Activated T-helper 17 cell treated with anti-CD3 and anti-CD28 coated beads, Interleukin-2, amount 50 U/mL, for 72 hours (primary cell): ENCODE data around the gene TXNRD3. TPM values are rescaled to one million over a fixed set of nuclear protein-coding genes. Genes with fewer than 3 reads are reported as not detected.
A peak's percentile ranks its signal among the peaks of the same experiment; 100 is the strongest.
"Not testable (repeated sequence)": the region's sequence is repeated elsewhere in the genome, so short reads cannot be mapped to it uniquely, and the experiment has no call there.

Source experiments
- ATAC-seq: fragments of 150-1000 bp; cut with Tn5 transposase; replicated peaks from 2 replicates; pipeline ENCODE4 v1.10.0; 2021; ENCODE audit warnings: mild to moderate bottlenecking, moderate library complexity
- H3K27ac Mint-ChIP-seq: one replicate; pipeline ENCODE4 v1.8.0; 2022; ENCODE audit warnings: mixed read lengths
- H3K27me3 Mint-ChIP-seq: one replicate; pipeline ENCODE4 v1.8.0; 2022; ENCODE audit warnings: mixed read lengths
- H3K36me3 Mint-ChIP-seq: one replicate; pipeline ENCODE4 v1.8.0; 2022; ENCODE audit warnings: low read depth, mild to moderate bottlenecking, mixed read lengths
- H3K4me1 Mint-ChIP-seq: one replicate; pipeline ENCODE4 v1.8.0; 2022; ENCODE audit warnings: mixed read lengths
- H3K4me3 Mint-ChIP-seq: one replicate; pipeline ENCODE4 v1.8.0; 2022; ENCODE audit warnings: mild to moderate bottlenecking, mixed read lengths
- H3K9me3 Mint-ChIP-seq: one replicate; pipeline ENCODE4 v1.8.0; 2022; ENCODE audit warnings: mixed read lengths
- total RNA-seq, 2 donors: library from RNA; stranded (reverse); gene quantifications; one replicate each; pipeline ENCODE4 v1.2.3, GENCODE V29; 2022

Gene TXNRD3
- total RNA-seq, 2 donors from 2014 or later: 0.98 to 1.3 TPM

GRCh38 chr3:126609909-126610308 is 45.0 kb downstream of the TXNRD3 start:
- Mint-ChIP-seq H3K9me3 (no peaks in the 10 kb centered on the region), H3K4me1 (no peaks in the 10 kb centered on the region), H3K27ac (no peak overlapping the region), H3K27me3 (peaks cover 3% of the 10 kb centered on the region), H3K36me3 (no peaks in the 10 kb centered on the region), H3K4me3 (no peak overlapping the region)
- ATAC-seq: no peak

- peak; percentile 90 for ATAC-seq
- H3K4me1 Mint-ChIP-seq: no peaks in the 10 kb centered on the region
- no peaks in the 10 kb centered on the region for H3K9me3 Mint-ChIP-seq
- no peaks in the 10 kb centered on the region for H3K36me3 Mint-ChIP-seq
- peaks cover 16% of the 10 kb centered on the region for H3K27me3 Mint-ChIP-seq
- no peak overlapping the region for H3K4me3 Mint-ChIP-seq
- no peak overlapping the region for H3K27ac Mint-ChIP-seq
Measured at GRCh38 chr3:126607214-126607908, 47.6 kb downstream of the TXNRD3 start.

DNA sequence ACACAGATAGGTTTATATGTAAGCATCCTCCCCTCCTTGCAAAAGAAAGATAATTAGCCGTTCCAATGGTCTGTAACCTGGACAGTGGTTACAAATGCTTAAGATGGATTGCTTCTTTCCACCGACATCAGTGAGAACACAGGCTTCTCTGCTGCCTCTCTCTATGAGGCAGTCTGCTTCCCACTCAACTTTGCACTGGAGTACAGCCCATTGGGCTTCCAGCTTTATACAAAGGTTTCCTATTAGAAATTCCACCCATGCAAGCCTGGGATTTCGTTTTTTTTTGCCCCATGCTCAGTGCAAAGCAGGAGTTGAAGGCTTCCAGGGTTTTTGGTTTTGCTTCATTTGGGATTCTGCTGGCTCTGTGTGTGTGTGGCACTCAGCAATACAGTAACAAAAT is 48.9 kb downstream of the TXNRD3 start:
- no peaks in the 10 kb centered on the region for H3K4me1 Mint-ChIP-seq
- no peaks in the 10 kb centered on the region for H3K36me3 Mint-ChIP-seq
- H3K27me3 Mint-ChIP-seq: peaks cover 23% of the 10 kb centered on the region
- ATAC-seq: no peak
- H3K4me3 Mint-ChIP-seq: no peak overlapping the region
- no peak overlapping the region for H3K27ac Mint-ChIP-seq
- H3K9me3 Mint-ChIP-seq: no peaks in the 10 kb centered on the region

- peaks cover 27% of the 10 kb centered on the region for H3K27me3 Mint-ChIP-seq
- no peak overlapping the region for H3K4me3 Mint-ChIP-seq
- ATAC-seq: no peak
- H3K27ac Mint-ChIP-seq: no peak overlapping the region
- H3K4me1 Mint-ChIP-seq: no peaks in the 10 kb centered on the region
- H3K36me3 Mint-ChIP-seq: no peaks in the 10 kb centered on the region
- no peaks in the 10 kb centered on the region for H3K9me3 Mint-ChIP-seq
Measured at GRCh38 chr3:126604691-126605090, 50.2 kb downstream of the TXNRD3 start.

GRCh38 chr3:126599101-126599500 is 55.8 kb downstream of the TXNRD3 start:
- no peaks in the 10 kb centered on the region for H3K9me3 Mint-ChIP-seq
- H3K4me3 Mint-ChIP-seq: no peak overlapping the region
- H3K27me3 Mint-ChIP-seq: peaks cover 26% of the 10 kb centered on the region
- ATAC-seq: no peak
- H3K27ac Mint-ChIP-seq: no peak overlapping the region
- no peaks in the 10 kb centered on the region for H3K36me3 Mint-ChIP-seq
- H3K4me1 Mint-ChIP-seq: no peaks in the 10 kb centered on the region

GRCh38 chr3:126595479-126595878 is 59.4 kb downstream of the TXNRD3 start:
- Mint-ChIP-seq H3K27me3 (peaks cover 22% of the 10 kb centered on the region), H3K9me3 (peaks cover 10% of the 10 kb centered on the region)
- not testable (repeated sequence) for H3K36me3 Mint-ChIP-seq

GRCh38 chr3:126591515-126591914 is 63.4 kb downstream of the TXNRD3 start:
- H3K4me1 Mint-ChIP-seq, H3K27ac Mint-ChIP-seq, ATAC-seq, H3K4me3 Mint-ChIP-seq, H3K36me3 Mint-ChIP-seq: not testable (repeated sequence)
- Mint-ChIP-seq H3K27me3 (peaks cover 25% of the 10 kb centered on the region), H3K9me3 (peaks cover 13% of the 10 kb centered on the region)

More at GRCh38 chr3:126595479-126595878, 59.4 kb downstream of the TXNRD3 start:
- H3K27ac Mint-ChIP-seq, H3K4me1 Mint-ChIP-seq, H3K4me3 Mint-ChIP-seq, ATAC-seq: not testable (repeated sequence)

DNA sequence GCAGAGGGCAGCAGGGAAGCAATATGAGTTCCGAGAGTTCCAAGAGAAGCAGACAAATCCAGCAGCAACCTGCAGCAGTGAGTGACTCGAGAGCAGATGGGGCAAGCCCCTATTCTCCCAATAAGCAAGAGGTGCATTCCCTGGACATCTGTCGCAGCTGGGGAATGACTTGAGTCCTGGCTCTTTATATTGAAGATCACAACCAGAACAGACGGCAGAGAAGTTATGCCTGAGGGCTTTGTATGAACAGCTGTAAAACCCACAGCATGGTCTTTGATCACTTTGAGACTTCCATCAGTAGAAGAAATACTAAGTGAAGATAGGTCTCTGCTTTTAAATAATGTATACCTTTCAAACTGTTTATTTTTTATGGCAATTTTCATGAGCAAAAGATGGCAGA is 72.6 kb downstream of the TXNRD3 start:
- Mint-ChIP-seq H3K36me3 (no peaks in the 10 kb centered on the region), H3K4me1 (no peaks in the 10 kb centered on the region), H3K27me3 (peaks cover 16% of the 10 kb centered on the region), H3K4me3 (no peak overlapping the region), H3K27ac (no peak overlapping the region), H3K9me3 (no peaks in the 10 kb centered on the region)
- ATAC-seq: no peak

GRCh38 chr3:126581569-126581968 is 73.4 kb downstream of the TXNRD3 start:
- Mint-ChIP-seq H3K27ac (no peak overlapping the region), H3K4me3 (no peak overlapping the region), H3K27me3 (peaks cover 20% of the 10 kb centered on the region), H3K4me1 (no peaks in the 10 kb centered on the region), H3K9me3 (no peaks in the 10 kb centered on the region), H3K36me3 (no peaks in the 10 kb centered on the region)
- ATAC-seq: no peak

- H3K27me3 Mint-ChIP-seq: peaks cover 26% of the 10 kb centered on the region
- no peaks in the 10 kb centered on the region for H3K36me3 Mint-ChIP-seq
- no peaks in the 10 kb centered on the region for H3K9me3 Mint-ChIP-seq
- ATAC-seq: no peak
- H3K4me3 Mint-ChIP-seq: no peak overlapping the region
- no peak overlapping the region for H3K27ac Mint-ChIP-seq
- H3K4me1 Mint-ChIP-seq: no peaks in the 10 kb centered on the region
Measured at GRCh38 chr3:126580746-126581145, 74.2 kb downstream of the TXNRD3 start.

DNA sequence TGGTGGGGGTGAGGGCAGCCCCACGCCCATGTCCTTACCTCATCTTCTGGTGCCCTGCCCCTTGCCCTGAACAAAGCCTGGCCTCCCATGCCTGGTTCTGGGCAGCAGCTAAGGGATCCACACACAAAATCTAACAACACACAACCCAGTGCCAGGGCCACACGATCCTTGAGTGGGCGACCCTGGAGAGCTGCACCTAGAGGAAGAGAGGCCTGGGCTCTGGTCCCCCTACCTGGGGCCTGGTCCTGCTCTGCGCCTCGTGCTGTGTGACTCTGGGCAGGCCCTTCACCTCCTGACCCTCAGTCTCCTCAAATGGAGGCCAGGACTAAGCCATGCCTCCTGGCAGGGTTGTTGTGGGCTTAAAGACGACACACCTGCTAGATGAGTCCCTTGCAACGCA is 76.2 kb downstream of the TXNRD3 start:
- ATAC-seq: no peak
- H3K27me3 Mint-ChIP-seq: peaks cover 37% of the 10 kb centered on the region
- no peaks in the 10 kb centered on the region for H3K9me3 Mint-ChIP-seq
- no peak overlapping the region for H3K27ac Mint-ChIP-seq
- no peak overlapping the region for H3K4me3 Mint-ChIP-seq
- H3K4me1 Mint-ChIP-seq: no peaks in the 10 kb centered on the region
- no peaks in the 10 kb centered on the region for H3K36me3 Mint-ChIP-seq

DNA sequence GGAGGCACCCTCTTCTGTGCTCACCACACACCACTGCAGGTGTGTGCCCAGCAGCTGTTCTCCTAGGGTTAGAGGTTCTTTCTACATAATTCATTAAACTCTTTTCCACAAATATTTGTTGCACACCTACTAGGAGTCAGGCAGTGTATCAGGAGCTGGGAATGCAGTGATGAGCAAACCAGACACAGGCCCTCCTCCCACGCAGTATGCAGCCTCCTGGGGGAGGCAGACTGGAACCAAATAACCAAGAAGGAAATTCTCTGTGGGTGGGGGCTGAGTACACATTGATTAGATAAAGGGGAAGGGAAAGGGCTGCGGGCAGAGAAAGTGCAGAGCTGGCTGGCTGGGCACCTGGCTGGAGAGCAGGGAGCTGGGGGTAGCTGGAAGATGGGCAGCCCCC is 77.7 kb downstream of the TXNRD3 start:
- Mint-ChIP-seq H3K36me3 (no peaks in the 10 kb centered on the region), H3K9me3 (no peaks in the 10 kb centered on the region), H3K27me3 (peaks cover 46% of the 10 kb centered on the region), H3K4me1 (no peaks in the 10 kb centered on the region), H3K27ac (no peak overlapping the region), H3K4me3 (no peak overlapping the region)
- ATAC-seq: no peak

DNA sequence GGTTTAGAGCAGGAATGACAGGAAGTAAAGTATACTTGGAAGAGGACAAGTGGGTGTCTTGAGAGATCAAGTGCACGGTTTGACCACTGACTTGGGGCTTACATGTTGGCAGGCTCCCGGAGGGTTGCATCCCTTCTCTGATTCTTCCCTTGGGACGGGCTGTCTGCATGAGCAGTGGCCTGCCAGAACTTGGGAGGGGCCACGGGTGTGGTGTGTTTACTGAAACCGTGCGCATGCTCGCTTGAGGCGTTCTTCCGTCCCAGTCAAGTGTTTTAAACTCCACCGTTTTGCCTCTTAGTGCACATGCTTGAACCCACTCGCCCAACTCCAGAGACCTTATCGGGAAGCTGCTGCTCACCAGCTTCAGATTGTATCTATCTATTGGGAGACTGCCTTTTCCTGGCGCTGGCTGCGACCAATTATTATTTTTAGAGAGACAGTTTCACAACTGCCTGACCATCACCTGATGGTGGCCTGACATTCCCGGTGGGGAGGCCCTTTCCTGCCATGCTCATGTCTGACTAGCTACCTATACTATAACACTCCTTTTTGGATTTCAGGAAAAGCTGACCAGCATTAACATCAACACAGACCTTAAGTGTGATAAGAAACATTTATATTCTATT is 81.3 kb downstream of the TXNRD3 start:
- no peak overlapping the region for H3K27ac Mint-ChIP-seq
- no peak overlapping the region for H3K4me3 Mint-ChIP-seq
- no peaks in the 10 kb centered on the region for H3K4me1 Mint-ChIP-seq
- peaks cover 39% of the 10 kb centered on the region for H3K27me3 Mint-ChIP-seq
- H3K9me3 Mint-ChIP-seq: no peaks in the 10 kb centered on the region
- H3K36me3 Mint-ChIP-seq: no peaks in the 10 kb centered on the region
- ATAC-seq: no peak

DNA sequence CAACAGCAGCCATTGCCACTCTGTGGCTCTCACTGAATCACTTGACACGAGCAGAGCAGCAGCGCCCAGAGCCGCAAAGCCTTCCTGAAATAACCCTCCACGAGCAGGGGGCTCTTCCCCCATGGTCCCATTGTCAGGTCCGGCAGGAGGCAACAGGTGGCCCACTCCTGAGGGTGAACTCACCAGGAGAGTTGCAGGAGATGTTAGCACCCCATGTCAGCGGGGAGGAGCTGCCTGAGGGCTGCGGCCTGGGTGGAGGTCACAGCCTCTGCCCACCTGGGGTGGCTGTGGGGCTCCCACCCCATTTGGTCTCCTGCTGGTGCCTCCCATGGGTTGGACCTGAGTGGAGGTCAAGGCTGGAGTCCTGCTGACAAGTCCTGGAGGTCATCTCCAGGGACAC is 83.8 kb downstream of the TXNRD3 start:
- H3K4me3 Mint-ChIP-seq: no peak overlapping the region
- H3K27me3 Mint-ChIP-seq: peaks cover 34% of the 10 kb centered on the region
- no peaks in the 10 kb centered on the region for H3K9me3 Mint-ChIP-seq
- no peak overlapping the region for H3K27ac Mint-ChIP-seq
- no peaks in the 10 kb centered on the region for H3K4me1 Mint-ChIP-seq
- no peak for ATAC-seq
- H3K36me3 Mint-ChIP-seq: no peaks in the 10 kb centered on the region

DNA sequence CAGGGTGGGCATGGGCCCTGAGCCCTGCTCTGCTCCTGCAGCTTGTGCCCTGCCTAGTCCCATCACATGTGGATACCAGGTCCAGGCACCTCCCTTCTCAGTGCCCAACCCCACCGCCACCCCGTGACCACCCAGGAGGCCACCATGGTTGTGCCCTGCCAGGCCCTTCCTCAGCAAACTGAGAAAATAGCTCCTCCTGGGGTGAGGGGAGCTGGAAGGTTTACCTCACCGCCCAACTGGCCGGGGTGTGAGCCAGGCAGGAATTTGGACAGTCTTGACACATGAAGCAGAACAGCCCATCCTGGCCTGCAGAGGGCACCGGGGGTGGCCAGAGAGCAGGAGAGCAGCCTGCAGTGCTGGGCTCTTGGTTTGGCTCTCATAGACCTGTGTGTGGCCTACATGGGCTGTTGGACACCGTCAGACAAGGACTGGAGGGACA is 84.8 kb downstream of the TXNRD3 start:
- Mint-ChIP-seq H3K27ac (no peak overlapping the region), H3K4me3 (no peak overlapping the region), H3K9me3 (no peaks in the 10 kb centered on the region), H3K36me3 (no peaks in the 10 kb centered on the region), H3K4me1 (no peaks in the 10 kb centered on the region), H3K27me3 (peaks cover 33% of the 10 kb centered on the region)
- ATAC-seq: no peak
